Right lung (tissue), 10 donors: Measurements from ENCODE around the gene HDLBP. TPM values are rescaled to one million over a fixed set of nuclear protein-coding genes. Genes with fewer than 3 reads are reported as not detected.

Experiments
- DNase-seq, 2 donors: peaks; one replicate each; pipeline ENCODE4 v3.0.0-alpha.2; 2013
- long read RNA-seq, 8 donors: transcript quantifications; one replicate each; lab custom pipeline, GENCODE V29; 2026
- polyA plus RNA-seq, 5 donors: library from polyadenylated mRNA; unstranded; fragments of 120-200 nt; gene quantifications; one replicate each; pipeline versions ENCODE4 v1.2.1 to v1.2.3, GENCODE V29; 2013; ENCODE audit warnings: inconsistent platforms in 1 of 5, low replicate concordance in 1 of 5; ENCODE audit not compliant: insufficient read length in 5 of 5, insufficient read depth in 1 of 5

The HDLBP gene
- polyA plus RNA-seq, result 100 to 1,000 TPM; 301 to 450 (median 371) TPM
- long read RNA-seq, donor 1, full-length matches to known transcripts, result 33 of 1,875 reads
- long read RNA-seq, donor 1, partial matches to known transcripts, result 1,835 of 1,875 reads
- long read RNA-seq, donor 1, other reads (novel, unspliced or antisense), result 7 of 1,875 reads
- long read RNA-seq, donor 2, full-length matches to known transcripts, result 16 of 246 reads
- long read RNA-seq, donor 2, partial matches to known transcripts, result 177 of 246 reads
- long read RNA-seq, donor 2, other reads (novel, unspliced or antisense), result 53 of 246 reads
- long read RNA-seq, donor 3, full-length matches to known transcripts, result 35 of 435 reads
- long read RNA-seq, donor 3, partial matches to known transcripts, result 400 of 435 reads
- long read RNA-seq, donor 3, other reads (novel, unspliced or antisense), result 0 of 435 reads
- long read RNA-seq, donor 4, transcript HDLBP-245 (2 exons, 356 nt), result major isoform, 10 of 345 reads
- long read RNA-seq, donor 4, partial matches to known transcripts, result 312 of 345 reads
- long read RNA-seq, donor 4, other reads (novel, unspliced or antisense), result 12 of 345 reads
- long read RNA-seq, donor 5, full-length matches to known transcripts, result 23 of 561 reads
- long read RNA-seq, donor 5, partial matches to known transcripts, result 532 of 561 reads
- long read RNA-seq, donor 5, other reads (novel, unspliced or antisense), result 6 of 561 reads
- long read RNA-seq, donor 6, full-length matches to known transcripts, result 22 of 460 reads
- long read RNA-seq, donor 6, partial matches to known transcripts, result 360 of 460 reads
- long read RNA-seq, donor 6, other reads (novel, unspliced or antisense), result 78 of 460 reads
- long read RNA-seq, donor 7, full-length matches to known transcripts, result 25 of 575 reads
- long read RNA-seq, donor 7, partial matches to known transcripts, result 537 of 575 reads
- long read RNA-seq, donor 7, other reads (novel, unspliced or antisense), result 13 of 575 reads
- long read RNA-seq, donor 8, full-length matches to known transcripts, result 10 of 135 reads
- long read RNA-seq, donor 8, partial matches to known transcripts, result 96 of 135 reads
- long read RNA-seq, donor 8, other reads (novel, unspliced or antisense), result 29 of 135 reads

- peak; percentile 100 for DNase-seq
Measured at GRCh38 chr2:241315093-241315878, at the start of gene HDLBP. HDLBP (minus strand) TSS chr2:241315672; CDS start chr2:241266869, 48,803 bp downstream.

- no peak for DNase-seq
Measured at GRCh38 chr2:241364781-241365180, 49.3 kb upstream of the HDLBP start.

- DNase-seq, result no peak
Measured at GRCh38 chr2:241363426-241363825, 48.0 kb upstream of the HDLBP start.

- no peak for DNase-seq
Measured at GRCh38 chr2:241359481-241360045, 44.1 kb upstream of the HDLBP start.

GRCh38 chr2:241358470-241358869 is 43.0 kb upstream of the HDLBP start:
- no peak for DNase-seq

- no peak for DNase-seq
Measured at GRCh38 chr2:241357531-241357930, 42.1 kb upstream of the HDLBP start.

- DNase-seq, result no peak
Measured at GRCh38 chr2:241356871-241357260, 41.4 kb upstream of the HDLBP start.

- peak; percentile 98 to 99 for DNase-seq
Measured at GRCh38 chr2:241355983-241356870, 40.8 kb upstream of the HDLBP start, which contains the start of gene FARP2. FARP2 (plus strand) TSS chr2:241356285; CDS start chr2:241373108, 16,823 bp downstream.

GRCh38 chr2:241354668-241355658 is 39.5 kb upstream of the HDLBP start:
- DNase-seq, result peak; percentile 34 to 40

- no peak for DNase-seq
Measured at GRCh38 chr2:241352227-241352626, 36.8 kb upstream of the HDLBP start.

- no peak for DNase-seq
Measured at GRCh38 chr2:241351640-241352031, 36.2 kb upstream of the HDLBP start.

- no peak for DNase-seq
Measured at GRCh38 chr2:241350878-241351639, 35.6 kb upstream of the HDLBP start.

- DNase-seq, result no peak
Measured at GRCh38 chr2:241350530-241350877, 35.0 kb upstream of the HDLBP start.

- no peak for DNase-seq
Measured at GRCh38 chr2:241349941-241350340, 34.5 kb upstream of the HDLBP start.

GRCh38 chr2:241344925-241345651 is 29.6 kb upstream of the HDLBP start:
- DNase-seq, result no peak

GRCh38 chr2:241340631-241341163 is 25.2 kb upstream of the HDLBP start:
- no peak for DNase-seq
